HG02938 (cell line): ENCODE measurements around the gene CIAO3.

Experiments
- ATAC-seq: cut with Tn5 transposase; IDR thresholded peaks from one replicate; pipeline ENCODE4 v1.9.1; 2021; ENCODE audit warnings: mild to moderate bottlenecking, moderate library complexity; ENCODE audit not compliant: unreplicated experiment

CIAO3 gene

GRCh38 chr16:711548-712320 is 29.1 kb downstream of the CIAO3 start:
- ATAC-seq, result no peak

GRCh38 chr16:711084-711483 is 29.7 kb downstream of the CIAO3 start:
- no peak for ATAC-seq

GRCh38 chr16:710500-711075 is 30.2 kb downstream of the CIAO3 start:
- no peak for ATAC-seq

- ATAC-seq, result no peak
Measured at GRCh38 chr16:709566-710499, 31.0 kb downstream of the CIAO3 start.

DNA sequence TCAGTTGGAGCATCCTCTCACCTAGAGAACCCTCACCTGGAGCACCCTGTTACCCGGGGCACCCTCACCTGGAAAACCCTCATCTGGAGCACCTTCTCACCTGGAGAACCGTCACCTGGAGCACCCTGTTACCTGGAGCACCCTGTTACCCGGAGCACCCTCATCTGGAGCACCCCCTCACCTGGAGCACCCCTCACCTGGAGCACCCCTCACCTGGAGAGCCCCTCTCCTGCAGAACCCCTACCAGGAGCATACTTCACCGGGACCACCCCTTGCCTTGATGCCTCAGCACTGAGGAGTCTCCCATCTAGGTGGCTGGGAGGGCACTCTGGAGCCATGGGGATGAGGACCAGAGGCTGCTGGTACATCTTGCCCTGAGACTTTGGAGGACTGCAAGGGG is 31.8 kb downstream of the CIAO3 start:
- ATAC-seq, result no peak

GRCh38 chr16:708019-708418 is 32.8 kb downstream of the CIAO3 start:
- no peak for ATAC-seq

- no peak for ATAC-seq
Measured at GRCh38 chr16:707062-707538, 33.7 kb downstream of the CIAO3 start.

DNA sequence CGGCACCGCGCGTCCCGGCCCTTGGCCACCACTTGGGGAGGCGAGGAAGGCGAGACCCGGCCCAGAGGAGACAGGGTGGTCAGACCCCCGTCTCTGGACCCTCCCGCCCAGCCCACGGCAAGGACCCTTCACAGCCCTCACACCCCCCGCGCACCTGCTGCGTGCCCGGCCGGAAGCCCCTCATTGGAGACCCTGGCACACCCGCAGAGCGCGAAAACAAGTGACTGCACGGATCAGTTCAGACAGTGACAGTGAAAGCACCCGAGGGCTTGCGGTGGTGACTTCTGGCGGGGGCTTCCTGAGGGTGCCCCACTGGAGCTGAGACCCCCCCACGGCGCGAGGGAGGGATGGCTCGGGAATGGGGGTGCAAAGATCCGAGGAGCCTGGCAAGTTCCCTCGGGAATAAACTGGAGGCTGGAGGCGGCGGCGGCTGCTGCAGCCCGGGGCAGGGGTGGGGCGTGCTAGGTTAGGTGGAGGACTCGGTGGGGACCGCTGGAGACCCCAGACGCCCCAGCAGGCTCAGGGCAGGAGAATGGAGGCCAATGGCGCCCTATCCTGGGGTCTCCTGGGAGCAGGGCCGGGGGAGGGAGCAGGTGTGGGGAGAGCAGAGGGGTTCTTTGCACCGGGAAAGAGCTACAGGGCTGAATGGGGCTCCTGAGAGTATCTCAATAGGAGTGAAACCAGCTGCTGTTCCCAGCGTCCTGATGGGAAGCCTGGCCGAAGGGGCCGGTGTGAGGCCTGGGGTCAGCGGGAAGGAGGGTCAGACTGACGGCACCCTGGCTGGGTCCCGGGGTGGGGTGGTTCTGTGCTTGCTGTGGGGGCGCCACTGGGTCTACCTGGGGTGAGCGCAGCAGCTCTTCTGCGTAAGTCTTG is 34.4 kb downstream of the CIAO3 start:
- no peak for ATAC-seq

GRCh38 chr16:705431-706188 is 35.2 kb downstream of the CIAO3 start, which contains the start of gene FBXL16:
Gene FBXL16, minus strand, starts transcription at chr16:705801. Its CDS starts 8,396 bp downstream, at chr16:697405.
- no peak for ATAC-seq

DNA sequence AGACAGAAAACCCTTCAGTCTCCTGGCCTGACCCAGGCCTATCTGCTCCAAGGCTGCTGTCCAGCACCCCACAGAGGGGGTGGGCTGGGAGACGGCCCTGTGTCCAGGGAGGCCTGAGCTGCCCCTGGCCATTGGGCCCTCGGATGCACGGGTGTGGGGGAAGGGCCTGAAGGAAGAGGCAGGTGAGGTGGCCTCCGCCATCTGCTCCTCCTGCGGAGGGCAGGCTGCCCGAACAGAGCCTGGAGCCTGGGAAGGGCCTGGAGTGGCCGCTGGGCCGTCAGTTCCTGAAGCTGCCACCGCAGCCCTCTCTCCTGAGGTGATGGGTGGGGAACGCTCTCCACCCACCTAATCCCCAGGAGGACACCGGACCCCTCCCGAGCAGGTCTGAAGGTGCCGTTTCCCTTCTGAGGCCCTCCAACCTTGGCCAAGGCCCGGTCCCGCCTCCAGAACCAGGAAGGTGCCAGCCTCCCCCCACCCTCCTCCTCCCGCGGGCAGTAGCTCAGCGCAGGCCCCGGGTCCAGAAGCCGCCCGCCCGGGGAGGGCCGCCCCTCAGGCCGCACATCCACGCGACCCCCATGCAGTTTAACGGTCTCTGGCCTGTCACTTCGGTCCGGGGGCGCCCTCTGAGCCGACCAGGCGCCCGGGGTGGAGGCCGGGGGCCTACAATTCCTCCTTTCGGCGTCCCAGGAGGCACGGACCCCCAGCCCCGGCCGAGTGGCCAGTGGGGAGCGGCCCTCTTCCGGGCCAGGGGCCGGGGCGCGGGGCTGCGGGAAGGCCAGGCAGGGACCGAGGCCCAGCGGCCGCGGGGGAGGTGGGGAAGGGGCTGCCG is 36.0 kb downstream of the CIAO3 start:
- no peak for ATAC-seq

DNA sequence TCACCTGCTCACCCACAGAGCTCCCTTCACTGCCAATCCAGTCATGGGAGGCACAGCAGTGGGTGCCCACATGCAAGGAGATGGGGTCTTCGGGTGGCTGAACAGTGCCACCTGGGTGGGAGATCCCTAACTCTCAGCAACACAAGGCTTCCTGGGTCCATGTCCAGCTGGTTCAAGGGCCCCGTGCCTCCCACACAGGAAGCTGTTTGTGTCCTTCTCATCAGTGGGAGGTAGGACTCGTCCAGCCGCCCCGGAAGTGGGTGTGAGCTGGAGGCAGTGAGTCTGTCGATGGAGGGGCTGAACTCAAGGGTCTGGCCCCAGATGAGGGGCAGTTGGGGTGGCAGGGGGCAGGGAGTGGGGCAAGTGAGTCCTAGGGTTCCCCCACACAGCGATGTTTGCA is 36.8 kb downstream of the CIAO3 start:
- no peak for ATAC-seq

- ATAC-seq, result no peak
Measured at GRCh38 chr16:703406-703805, 37.4 kb downstream of the CIAO3 start.

GRCh38 chr16:702341-702740 is 38.5 kb downstream of the CIAO3 start:
- ATAC-seq, result no peak

DNA sequence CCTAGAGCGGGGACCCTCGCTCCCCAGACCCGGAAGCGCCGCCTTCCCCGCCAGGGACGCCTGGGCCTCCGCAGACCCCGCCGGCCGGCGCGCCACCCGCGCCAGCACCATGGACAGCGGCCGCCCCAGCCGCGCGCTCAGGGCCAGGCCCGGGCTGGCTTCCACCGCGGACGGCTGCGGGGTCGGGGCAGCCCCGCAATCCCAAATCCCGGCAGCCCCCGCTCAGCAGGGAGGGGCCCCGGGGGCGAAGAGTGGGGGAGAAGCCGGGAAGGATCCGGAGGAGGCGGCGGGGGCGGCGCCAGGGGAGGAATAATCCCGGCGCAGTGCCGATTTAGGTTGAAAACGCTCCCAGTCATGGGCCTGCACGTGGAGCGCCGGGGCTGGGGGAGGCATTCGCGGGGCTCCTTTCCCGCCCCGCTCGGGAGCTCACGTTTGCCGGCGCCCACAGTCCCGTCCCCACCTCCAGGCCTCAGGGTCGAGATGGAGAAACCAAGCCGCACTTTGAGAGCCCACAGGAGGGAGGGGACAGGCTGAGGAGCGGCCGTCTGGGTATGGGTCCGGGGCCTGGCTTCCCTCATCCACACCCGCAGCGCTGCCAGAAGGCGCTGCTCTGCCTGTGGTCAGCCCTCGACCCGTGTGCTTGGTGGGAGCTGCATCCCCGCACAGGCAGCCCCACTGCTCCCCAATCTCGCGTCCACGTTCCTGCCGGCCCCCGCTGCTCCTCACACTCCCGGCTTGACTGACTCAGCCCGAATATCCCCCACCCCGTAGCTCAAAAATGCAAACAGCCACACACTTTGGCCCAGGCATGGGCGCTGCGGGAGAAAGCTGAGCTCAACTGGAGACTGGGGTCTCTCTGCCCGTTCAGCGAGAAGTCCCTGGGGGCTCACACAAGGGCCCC is 39.9 kb downstream of the CIAO3 start:
- ATAC-seq, result no peak

- no peak for ATAC-seq
Measured at GRCh38 chr16:698911-699671, 41.7 kb downstream of the CIAO3 start.

GRCh38 chr16:695355-696089 is 45.3 kb downstream of the CIAO3 start:
- no peak for ATAC-seq
